Measurements from ENCODE around the gene AP2S1. TPM values are rescaled to one million over a fixed set of nuclear protein-coding genes. Genes with fewer than 3 reads are reported as not detected.

AP2S1 gene
- total RNA-seq, 2 donors from 2014 or later, result 118 to 141 TPM

GRCh38 chr19:46849610-46850009 lies 1.0 kb downstream of the AP2S1 start:
- TF ChIP-seq CTCF (IDR thresholded peaks at IDR 0.05), result no peak
- TF ChIP-seq POLR2A (IDR thresholded peaks at IDR 0.05), result no peak
- no peak for TF ChIP-seq POLR2AphosphoS5 (IDR thresholded peaks at IDR 0.05)
- Histone ChIP-seq H3K4me1 (replicated peaks) (peaks cover 5% of the 10 kb centered on the region), H3K36me3 (no peaks in the 10 kb centered on the region), H3K27ac (peak overlapping the region; percentile 82 to 83), H3K27me3 (replicated peaks; ENCODE audit: insufficient read depth) (no peaks in the 10 kb centered on the region), H3K9me3 (no peaks in the 10 kb centered on the region), H3K4me3 (peak overlapping the region; percentile 74 to 76)
- WGBS, result 48% methylated on average over 5 of the region's 5 CpGs
- intact Hi-C loops (cut with DNase I), result no loop called here
- no peak for DNase-seq (ENCODE audit: low spot score)

GRCh38 chr19:46848389-46848788 lies 2.3 kb downstream of the AP2S1 start:
- DNase-seq (ENCODE audit: low spot score), result no peak
- Histone ChIP-seq H3K27me3 (replicated peaks; ENCODE audit: insufficient read depth) (no peaks in the 10 kb centered on the region), H3K36me3 (no peaks in the 10 kb centered on the region), H3K4me3 (no peak overlapping the region), H3K9me3 (no peaks in the 10 kb centered on the region), H3K27ac (peak overlapping the region in 1 of 2 donors; percentile 82), H3K4me1 (replicated peaks) (peaks cover 5% of the 10 kb centered on the region)
- TF ChIP-seq POLR2A (IDR thresholded peaks at IDR 0.05), result no peak
- 95% methylated on average over 2 of the region's 2 CpGs for WGBS
- intact Hi-C loops (cut with DNase I), result no loop called here

GRCh38 chr19:46847528-46847927 lies 3.1 kb downstream of the AP2S1 start:
- Histone ChIP-seq H3K9me3 (no peaks in the 10 kb centered on the region), H3K27me3 (replicated peaks; ENCODE audit: insufficient read depth) (no peaks in the 10 kb centered on the region), H3K36me3 (no peaks in the 10 kb centered on the region), H3K27ac (no peak overlapping the region), H3K4me1 (replicated peaks) (peaks cover 5% of the 10 kb centered on the region), H3K4me3 (no peak overlapping the region)
- no peak for DNase-seq (ENCODE audit: low spot score)
- 96% methylated on average over 11 of the region's 11 CpGs for WGBS
- intact Hi-C loops (cut with DNase I), result no loop called here
- TF ChIP-seq POLR2AphosphoS5 (IDR thresholded peaks at IDR 0.05) (no peak), POLR2A (IDR thresholded peaks at IDR 0.05) (no peak), CTCF (IDR thresholded peaks at IDR 0.05) (no peak)

- TF ChIP-seq CTCF (IDR thresholded peaks at IDR 0.05) (no peak), POLR2A (IDR thresholded peaks at IDR 0.05) (no peak), POLR2AphosphoS5 (IDR thresholded peaks at IDR 0.05) (no peak)
- Histone ChIP-seq H3K36me3 (no peaks in the 10 kb centered on the region), H3K9me3 (no peaks in the 10 kb centered on the region), H3K27me3 (replicated peaks; ENCODE audit: insufficient read depth) (no peaks in the 10 kb centered on the region), H3K4me1 (replicated peaks) (peaks cover 5% of the 10 kb centered on the region), H3K4me3 (no peak overlapping the region), H3K27ac (no peak overlapping the region)
- DNase-seq (ENCODE audit: low spot score), result no peak
- 84% methylated on average over 19 of the region's 19 CpGs for WGBS
- intact Hi-C loops (cut with DNase I), result no loop called here
These were observed 4.6 kb downstream of the AP2S1 start for GRCh38 chr19:46845959-46846459.

- Histone ChIP-seq H3K36me3 (no peaks in the 10 kb centered on the region), H3K4me1 (replicated peaks) (peaks cover 10% of the 10 kb centered on the region), H3K27ac (no peak overlapping the region), H3K4me3 (no peak overlapping the region), H3K27me3 (replicated peaks; ENCODE audit: insufficient read depth) (no peaks in the 10 kb centered on the region), H3K9me3 (no peaks in the 10 kb centered on the region)
- DNase-seq (ENCODE audit: low spot score), result no peak
- intact Hi-C loops (cut with DNase I), result no loop called here
- WGBS, result 82% methylated on average over 9 of the region's 9 CpGs
- TF ChIP-seq POLR2AphosphoS5 (IDR thresholded peaks at IDR 0.05), result no peak
- no peak for TF ChIP-seq CTCF (IDR thresholded peaks at IDR 0.05)
- TF ChIP-seq POLR2A (IDR thresholded peaks at IDR 0.05), result no peak
These were observed 6.6 kb downstream of the AP2S1 start for GRCh38 chr19:46844067-46844489.
